ENCODE data around the gene TOMM6. TPM values are rescaled to one million over a fixed set of nuclear protein-coding genes. Genes with fewer than 3 reads are reported as not detected.

The TOMM6 gene
- total RNA-seq, 1 experiment from 2014 or later = 199 TPM

Other genes with a start within 250 kb of the TOMM6 start
- 2.3 and 2.6 TPM in 2 replicates for gene FOXP4, start 241.3 kb upstream of the TOMM6 start, total RNA-seq (2014; rRNA removed; shearing (Covaris generic))
- gene MDFI, start 149.2 kb upstream of the TOMM6 start, total RNA-seq (2014; rRNA removed; shearing (Covaris generic)) = 0.18 TPM in 1 of 2 replicates, not detected in the other
- gene TFEB, start 52.1 kb upstream of the TOMM6 start, total RNA-seq (2014; rRNA removed; shearing (Covaris generic)) = 6.7 and 9.8 TPM in 2 replicates
- not detected in 2 replicates for gene PGC, start 40.3 kb upstream of the TOMM6 start, total RNA-seq (2014; rRNA removed; shearing (Covaris generic))
- 1.7 and 3.3 TPM in 2 replicates for gene FRS3, start 7.8 kb upstream of the TOMM6 start, total RNA-seq (2014; rRNA removed; shearing (Covaris generic))
- gene PRICKLE4, start 6.9 kb upstream of the TOMM6 start, total RNA-seq (2014; rRNA removed; shearing (Covaris generic)) = 7.7 TPM in 1 of 2 replicates, not detected in the other
- gene USP49, start 107.7 kb downstream of the TOMM6 start, total RNA-seq (2014; rRNA removed; shearing (Covaris generic)) = 4.7 and 9.9 TPM in 2 replicates
- 23.8 TPM in 2 replicates for gene MED20, start 133.4 kb downstream of the TOMM6 start, total RNA-seq (2014; rRNA removed; shearing (Covaris generic))
- gene BYSL, start 133.8 kb downstream of the TOMM6 start, total RNA-seq (2014; rRNA removed; shearing (Covaris generic)) = 68.3 and 75.5 TPM in 2 replicates
- 28.2 and 37.3 TPM in 2 replicates for gene CCND3, start 154.1 kb downstream of the TOMM6 start, total RNA-seq (2014; rRNA removed; shearing (Covaris generic))